HG03575 (cell line): ENCODE data around the gene TCERG1L.

ENCODE experiments used
- ATAC-seq: cut with Tn5 transposase; IDR thresholded peaks from one replicate; pipeline ENCODE4 v1.9.1; 2021; ENCODE audit not compliant: unreplicated experiment, insufficient number of reproducible peaks, low FRiP score; ENCODE audit errors: extremely low read depth

The TCERG1L gene

DNA sequence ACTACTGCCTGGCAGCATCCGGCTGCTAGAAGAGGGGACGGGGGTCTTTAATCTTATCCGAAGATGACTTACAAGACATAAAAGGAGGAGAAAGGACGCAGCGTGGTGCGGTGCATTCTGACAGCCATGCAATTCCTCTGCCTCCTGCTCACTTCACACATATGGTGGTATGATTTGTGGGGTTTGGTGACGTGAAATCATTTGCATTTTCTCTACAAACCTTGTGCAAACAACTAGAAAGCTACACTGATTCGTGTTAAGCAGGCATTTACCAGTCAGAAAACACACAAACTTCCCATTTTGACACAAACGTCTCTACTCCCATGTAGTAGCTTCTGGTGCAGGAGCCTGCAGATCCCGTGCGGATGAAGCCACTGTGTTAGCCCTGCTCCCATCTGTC is 6.8 kb upstream of the TCERG1L start:
- ATAC-seq, result no peak

DNA sequence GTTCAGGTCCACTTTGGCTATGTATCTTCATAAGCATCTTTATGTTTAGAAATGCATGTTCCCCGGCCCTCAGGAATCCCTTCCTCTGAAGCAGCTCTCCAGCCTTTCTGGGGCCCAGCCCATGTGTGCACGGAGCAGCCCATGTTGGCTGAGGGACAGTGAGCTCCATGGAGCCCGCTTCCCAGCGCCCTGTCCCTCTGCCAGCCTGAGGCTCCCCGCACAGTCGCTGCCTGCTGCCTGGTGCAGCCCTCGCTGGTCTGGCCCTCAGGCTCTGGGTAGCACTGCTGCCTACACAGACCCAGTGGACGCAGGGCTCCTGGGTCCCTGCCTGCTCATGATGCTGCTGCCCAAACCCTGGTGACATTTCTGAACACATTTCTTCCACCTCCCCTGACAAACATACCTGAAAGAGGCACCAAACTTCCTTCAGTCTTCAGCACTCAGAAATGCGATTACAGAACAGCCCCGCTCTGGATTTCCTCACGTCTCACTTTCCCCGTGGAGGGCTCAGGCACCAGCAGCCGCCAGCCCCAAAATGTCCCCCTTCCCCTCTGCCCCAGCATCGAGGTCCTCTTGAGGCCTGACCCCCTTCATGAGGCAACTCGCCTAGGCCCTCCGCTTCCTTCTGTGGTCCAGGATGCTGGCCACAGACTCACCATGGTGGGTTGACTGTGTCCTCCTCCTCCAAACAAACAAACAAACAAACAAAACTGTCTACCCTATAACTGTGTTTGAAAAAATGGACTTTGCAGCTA is 5.0 kb upstream of the TCERG1L start:
- ATAC-seq, result no peak

DNA sequence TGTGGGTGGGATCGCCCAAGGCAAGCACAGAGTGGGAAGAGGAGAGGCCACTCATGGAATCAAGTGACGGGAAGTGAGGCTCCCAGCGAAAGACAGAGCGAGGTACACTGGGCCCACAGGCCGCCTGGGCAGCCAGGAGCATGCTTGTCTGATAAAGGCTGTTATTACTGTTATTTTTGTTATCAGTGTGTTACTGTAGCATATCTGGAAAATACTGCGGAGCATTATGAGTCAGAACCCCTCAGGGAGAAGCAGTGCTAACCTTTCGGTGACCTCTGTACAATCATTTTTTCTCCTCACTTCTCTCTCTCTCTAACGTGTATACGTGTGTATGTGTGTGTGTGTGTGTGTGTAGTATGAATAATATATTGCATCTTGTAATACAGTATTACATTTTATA is 3.8 kb upstream of the TCERG1L start:
- no peak for ATAC-seq

DNA sequence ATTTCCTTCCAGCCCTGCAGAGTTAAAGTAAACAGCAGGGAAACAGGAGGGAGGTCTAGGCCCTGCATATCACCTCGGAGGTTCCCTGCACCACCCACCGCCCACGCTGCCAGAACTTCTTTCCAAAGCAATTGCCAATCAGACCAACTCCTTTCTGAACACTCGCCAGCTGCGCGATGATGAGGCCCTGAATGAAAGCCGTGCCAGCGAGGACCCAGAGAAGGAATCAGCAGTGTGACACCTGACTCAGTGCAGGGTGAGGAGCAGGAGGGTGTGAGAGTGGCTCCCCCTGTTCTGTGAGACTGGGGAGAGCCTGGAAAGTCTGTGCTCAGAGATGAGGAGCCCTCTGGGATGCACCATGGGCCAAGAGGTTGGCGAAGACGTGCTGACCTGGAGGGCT is 3.3 kb upstream of the TCERG1L start:
- ATAC-seq, result no peak

DNA sequence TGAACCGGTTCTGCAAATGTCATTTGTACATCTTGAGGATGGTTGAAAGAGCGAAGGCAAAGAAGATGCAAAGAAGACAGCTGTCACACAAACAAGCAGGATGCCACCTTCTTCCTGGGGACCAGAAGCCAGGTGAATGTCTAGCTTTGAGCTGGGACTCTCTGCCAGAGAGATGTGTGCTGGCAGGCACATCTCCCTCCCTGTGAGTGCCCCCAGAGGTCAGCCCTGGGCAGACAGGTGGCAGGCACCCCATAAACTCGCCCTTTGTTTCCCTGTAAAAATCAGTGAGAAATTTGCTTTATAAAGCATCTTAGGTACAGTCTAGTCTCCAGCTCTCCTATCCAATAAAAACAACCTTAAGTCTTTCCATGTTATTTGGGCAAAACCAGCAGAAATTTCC is 2.6 kb upstream of the TCERG1L start:
- no peak for ATAC-seq

DNA sequence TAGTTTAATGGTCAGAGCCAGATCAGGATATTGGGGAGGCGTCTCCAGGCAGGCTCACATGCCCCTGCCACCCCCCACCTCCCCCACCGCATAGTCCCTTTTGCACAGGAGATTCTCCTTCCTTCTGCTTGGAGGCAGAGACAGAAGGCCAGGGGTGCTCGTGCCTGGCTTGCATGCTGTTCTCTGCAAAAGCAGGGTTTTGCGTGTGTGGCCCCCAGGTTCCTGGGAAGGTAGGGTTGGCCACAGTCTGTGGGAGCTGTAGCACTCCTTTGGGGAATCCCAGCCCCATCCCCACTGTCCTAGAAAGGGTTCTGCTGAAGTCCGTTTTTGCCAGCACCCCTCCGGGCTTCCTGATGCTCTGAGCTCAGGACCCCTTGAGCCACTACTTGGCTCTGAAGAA is 1.9 kb upstream of the TCERG1L start:
- ATAC-seq, result no peak

DNA sequence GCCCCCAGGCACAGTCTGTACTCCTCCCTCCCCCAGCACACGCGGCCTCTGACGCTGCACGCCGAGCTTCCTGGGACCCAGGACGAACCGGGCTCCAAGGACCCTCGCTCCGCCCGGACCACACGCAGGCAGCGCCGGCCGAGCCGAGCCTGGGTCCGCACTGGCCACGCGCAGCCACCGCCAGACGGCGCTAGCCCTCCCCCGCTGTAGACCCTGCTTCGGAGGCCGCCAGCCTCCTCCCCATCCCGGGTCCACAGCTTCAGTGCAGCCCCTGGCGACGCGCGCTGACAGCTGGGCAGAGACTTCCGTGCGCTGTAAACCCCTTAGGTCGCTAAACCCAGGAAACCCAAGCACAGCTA is 936 bp upstream of the TCERG1L start:
- no peak for ATAC-seq

DNA sequence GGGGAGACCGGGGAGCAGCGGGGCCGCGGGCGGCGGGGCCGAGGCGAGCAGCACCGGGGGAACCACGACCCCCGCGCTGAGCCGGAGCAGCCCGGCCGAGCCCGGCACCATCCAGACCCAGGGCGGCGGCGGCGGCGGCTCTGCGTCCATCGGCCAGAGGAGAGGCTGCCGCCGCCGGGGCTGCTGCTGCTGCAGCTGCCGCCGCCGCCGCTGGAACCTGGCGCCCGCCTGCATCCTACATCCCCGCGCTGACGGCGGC is 190 bp downstream of the TCERG1L start:
- ATAC-seq, result no peak

DNA sequence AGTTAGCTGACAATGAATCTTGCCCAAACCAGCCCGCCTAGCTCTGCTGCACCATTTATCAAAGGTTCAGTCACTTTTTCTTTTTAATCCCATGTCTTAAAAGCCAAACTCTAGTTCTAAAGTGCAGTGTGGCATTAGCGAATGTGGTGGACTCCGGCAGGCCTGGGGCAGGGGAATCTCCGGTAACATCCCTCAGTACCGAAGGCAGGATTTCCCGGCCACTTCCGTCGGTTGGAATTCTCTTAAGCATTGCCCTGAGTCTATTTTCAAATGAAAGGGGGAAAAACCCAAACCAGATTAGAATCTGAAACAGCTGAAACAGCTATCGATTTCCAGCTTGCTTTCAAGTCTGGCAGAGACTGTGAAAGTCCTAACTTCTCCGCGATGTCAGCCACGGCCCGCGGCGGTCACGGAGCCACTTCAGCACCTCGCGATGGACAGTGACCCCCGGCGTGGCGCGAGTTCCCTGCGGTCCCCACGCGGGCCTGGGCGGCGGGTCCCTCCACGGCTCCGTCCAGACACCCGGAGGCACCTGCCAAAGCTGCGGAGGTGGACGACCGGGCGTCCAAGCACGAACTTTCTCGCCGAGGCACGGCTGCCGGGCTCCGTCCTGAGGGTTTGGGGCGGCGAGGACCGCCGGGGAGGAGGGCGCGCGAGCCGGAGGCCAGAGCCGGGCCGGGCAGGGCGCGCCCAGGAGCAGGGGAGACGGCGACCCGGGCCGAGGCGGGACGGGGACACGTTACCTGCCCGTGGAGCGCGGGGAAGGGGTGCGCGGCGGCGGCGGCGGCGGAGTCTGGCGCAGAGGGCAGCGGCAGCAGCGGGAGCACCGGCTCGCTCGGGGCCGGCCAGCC is 745 bp downstream of the TCERG1L start:
- ATAC-seq, result no peak

DNA sequence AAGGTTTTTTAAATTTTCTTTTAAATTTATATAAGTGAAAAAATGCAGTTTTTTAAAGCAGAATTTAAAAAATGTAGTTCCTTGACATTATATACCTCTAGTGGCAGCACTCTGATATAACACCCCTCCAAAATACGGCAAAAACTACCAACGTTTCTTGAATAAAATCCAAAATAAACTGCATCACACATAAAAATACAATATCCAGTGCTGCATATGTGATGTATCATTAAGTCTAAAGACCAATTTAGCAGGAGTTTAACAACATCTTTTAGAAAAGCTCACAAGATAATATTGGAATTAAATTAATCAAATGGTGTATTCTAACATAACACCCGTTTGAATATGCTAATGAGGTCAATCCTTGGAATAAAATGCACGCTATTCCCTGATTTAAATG is 1.4 kb downstream of the TCERG1L start:
- ATAC-seq, result no peak

DNA sequence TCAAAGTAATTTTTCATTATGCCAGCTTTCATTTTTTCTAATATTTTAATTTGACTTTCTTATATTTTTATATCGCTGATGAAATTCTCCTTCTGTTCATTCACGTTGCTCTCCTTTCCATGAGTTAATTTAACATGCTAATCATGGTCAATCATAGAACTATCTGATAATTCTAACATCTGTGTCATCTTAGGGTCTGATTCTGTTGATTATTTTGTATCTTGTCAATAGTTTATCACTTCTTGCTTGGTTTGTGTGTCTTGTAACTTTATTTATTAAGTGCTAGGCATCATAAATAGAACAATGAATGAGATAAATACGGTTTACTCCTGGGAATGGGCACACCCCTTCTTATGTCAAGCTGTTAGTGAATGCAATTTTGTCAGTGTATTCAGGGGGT is 11.0 kb downstream of the TCERG1L start:
- no peak for ATAC-seq

DNA sequence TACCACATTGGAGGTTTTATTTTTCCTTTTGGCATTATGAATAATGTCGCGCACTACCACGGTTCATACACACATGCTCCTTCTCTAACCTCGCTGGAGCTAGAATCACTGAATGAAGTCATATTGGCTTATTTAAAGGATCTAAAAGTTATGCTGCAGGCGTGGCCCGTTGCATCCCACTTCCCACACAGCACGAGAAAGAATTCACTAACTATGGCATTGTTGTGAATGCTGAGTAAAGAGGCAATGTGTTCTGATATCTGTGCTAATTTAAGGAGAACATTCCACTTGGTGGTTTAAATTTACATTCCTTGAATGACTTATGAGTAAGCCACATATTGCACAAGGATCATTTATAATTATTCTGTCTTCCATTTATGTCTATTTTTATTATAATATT is 20.7 kb downstream of the TCERG1L start:
- no peak for ATAC-seq

DNA sequence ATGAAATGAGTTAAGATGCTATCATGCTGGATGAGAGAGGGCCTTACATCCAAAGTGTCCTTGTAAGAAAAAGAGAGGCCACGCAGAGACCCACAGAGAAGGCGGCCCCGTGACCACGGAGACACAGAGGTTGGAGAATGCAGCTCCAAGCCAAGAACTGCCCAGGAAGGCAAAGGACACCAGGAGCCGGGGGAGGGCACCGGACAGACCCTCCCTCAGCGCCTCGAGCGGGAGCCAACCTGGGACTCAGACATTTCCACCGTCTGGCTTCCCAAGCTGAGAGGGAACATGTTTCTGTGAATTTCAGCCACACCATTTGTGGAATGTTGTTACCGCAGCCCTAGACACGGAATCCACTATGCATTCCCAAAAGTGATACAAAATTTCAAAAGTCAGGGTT is 22.9 kb downstream of the TCERG1L start:
- no peak for ATAC-seq

DNA sequence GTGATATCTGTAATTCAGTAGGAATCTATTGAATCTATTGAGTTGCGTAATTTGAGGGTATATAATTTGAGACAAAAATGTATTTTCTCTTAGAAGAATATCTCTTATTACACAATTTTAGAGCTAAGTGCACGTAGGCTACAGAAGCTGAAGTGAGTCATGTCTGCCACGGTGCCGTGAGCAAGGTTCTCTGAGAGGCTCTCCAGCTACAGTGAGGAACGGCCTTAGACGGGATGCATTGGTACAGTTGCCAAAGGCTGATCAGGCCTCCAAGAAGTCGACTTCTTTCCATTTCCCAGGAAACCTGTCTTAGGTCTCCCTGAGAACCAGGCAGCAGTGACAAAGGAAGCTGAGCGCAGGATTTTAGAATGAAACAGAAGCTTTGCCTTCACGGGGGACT is 28.6 kb downstream of the TCERG1L start:
- ATAC-seq, result no peak

DNA sequence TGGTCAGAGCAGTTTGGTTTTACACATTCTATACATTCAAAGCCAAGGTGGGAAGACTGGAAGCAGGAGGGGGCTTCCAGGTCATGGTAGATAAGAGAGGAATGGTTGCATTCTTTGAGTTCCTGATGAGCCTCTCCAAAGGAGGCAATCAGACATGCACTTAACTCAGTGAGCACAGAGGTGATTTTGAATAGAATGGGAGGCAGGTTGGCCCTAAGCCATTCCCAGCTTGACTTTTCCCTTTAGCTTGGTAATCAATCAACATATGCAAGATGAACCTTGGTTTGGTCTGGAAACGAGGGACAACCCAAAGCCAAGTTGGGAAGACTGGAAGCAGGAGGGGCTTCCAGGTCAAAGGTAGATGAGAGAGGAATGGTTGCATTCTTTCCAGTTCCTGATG is 31.4 kb downstream of the TCERG1L start:
- no peak for ATAC-seq

DNA sequence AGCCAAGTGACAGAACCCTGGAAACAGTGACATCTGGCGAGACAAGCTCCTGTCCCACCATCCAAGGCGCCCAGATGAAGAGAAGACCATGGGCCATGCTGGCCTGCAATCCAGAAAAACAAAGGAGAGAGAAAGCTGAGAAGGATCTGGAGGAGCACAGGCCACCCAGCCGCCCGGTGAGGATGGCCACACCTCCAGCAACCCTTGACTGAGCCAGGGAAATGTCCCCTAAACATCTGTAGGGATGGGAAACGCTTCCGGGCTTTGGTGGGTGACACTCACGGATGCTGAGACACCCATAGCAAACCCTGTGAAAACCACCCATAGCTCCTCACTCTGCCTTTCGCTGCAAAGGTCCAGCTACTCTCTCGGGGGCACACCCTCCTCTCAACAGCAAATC is 32.0 kb downstream of the TCERG1L start:
- ATAC-seq, result no peak

DNA sequence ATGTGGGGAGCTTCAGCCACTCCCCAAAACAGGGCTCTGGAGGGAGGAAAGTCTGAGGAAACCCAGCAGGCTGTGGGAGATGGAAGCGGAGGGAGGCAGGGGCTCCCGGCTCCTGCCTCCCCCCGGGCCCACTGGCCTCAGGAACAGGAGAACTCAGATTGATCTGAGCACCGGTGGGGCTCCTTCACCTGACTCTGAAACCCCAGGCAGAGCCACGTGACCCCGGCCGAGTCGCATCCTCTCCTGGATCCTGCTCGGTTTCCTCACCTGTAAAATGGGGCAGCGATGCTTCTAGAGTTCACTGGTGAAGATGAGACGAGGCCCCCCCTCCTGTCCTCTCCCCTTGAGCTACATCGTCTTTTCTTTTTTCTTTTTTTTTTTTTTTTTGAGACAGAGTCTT is 33.6 kb downstream of the TCERG1L start:
- ATAC-seq, result no peak

DNA sequence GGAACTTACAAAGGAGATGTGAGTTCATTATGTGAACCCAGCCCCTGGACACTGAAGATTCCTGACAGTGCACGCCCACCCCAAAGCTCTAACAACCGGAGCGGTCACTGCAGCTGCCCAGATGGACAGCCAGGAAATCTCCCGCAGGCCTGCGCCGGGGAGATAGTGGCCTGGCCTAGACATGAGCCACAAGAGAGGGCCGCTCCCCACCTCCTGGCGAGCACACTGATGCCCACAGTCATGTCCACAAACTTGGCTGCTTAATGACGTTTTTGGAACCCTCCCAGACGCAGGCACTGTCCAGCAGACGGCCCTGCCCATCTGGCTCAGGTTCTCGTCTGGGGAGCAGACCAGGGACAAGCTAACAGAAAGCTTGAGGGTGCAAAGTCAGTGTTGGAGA is 34.2 kb downstream of the TCERG1L start:
- ATAC-seq, result no peak

DNA sequence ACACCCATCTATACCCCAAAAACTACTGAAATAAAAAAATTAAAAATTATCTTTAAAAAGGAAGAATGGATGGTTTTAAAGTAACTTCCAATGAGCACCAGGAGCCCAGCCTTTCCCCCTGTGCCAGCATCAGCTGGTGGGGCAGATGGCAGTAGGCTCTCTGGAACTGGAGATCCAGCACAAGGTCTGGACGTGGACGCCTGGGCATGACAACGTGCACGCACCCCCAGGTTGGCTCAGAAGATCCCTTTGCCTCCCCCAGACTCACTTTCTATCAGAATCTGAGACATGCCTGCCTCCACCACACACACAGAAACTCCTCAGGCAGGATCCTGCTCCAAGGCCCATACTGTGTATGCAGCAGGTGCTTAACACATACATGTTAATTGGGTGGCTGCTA is 35.8 kb downstream of the TCERG1L start:
- ATAC-seq, result no peak

DNA sequence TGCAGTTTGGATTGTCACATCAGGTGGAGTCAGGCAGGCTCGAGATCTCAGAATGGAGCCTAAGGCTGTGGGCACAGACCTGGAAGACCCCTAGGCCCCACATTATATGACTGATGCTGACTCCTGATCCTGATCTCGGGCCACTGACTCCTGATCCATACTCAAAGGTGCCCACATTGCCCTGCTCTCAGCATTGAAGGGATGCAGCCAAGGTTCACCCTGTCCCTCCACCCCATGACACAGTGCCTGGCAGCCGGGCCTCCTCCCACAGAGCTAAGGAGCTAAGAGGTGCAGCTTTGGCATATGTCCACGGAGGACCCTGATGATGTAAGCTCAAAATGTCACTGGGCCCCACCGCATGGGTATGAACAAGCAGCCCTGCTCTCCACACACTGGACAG is 36.6 kb downstream of the TCERG1L start:
- no peak for ATAC-seq
